GM18505 (cell line): ENCODE results near the gene HDAC5.
"Not testable (repeated sequence)": the region's sequence is repeated elsewhere in the genome, so short reads cannot be mapped to it uniquely, and the experiment has no call there.

ENCODE experiments used
- ATAC-seq: cut with Tn5 transposase; IDR thresholded peaks from one replicate; pipeline ENCODE4 v1.9.1; 2021; ENCODE audit not compliant: unreplicated experiment
- POLR2A ChIP-seq: IDR thresholded peaks from 4 replicates; pipeline ENCODE4 v1.6.1; 2011; ENCODE audit warnings: borderline replicate concordance; ENCODE audit not compliant: insufficient read depth, insufficient read length; ENCODE audit errors: extremely low read depth

Gene HDAC5

GRCh38 chr17:44146375-44147346 is 23.2 kb upstream of the HDAC5 start:
- no peak for TF ChIP-seq POLR2A
- ATAC-seq, result no peak

GRCh38 chr17:44144966-44145739 is 21.7 kb upstream of the HDAC5 start:
- ATAC-seq, result no peak
- no peak for TF ChIP-seq POLR2A

- ATAC-seq, result not testable (repeated sequence)
Observed at GRCh38 chr17:44143921-44144320, 20.5 kb upstream of the HDAC5 start.

- no peak for TF ChIP-seq POLR2A
- no peak for ATAC-seq
Observed at GRCh38 chr17:44137891-44138709, 14.7 kb upstream of the HDAC5 start.

GRCh38 chr17:44134752-44135568 is 11.5 kb upstream of the HDAC5 start:
- no peak for TF ChIP-seq POLR2A
- no peak for ATAC-seq

GRCh38 chr17:44133918-44134476 is 10.6 kb upstream of the HDAC5 start:
- no peak for ATAC-seq

GRCh38 chr17:44132275-44132821 is 8.9 kb upstream of the HDAC5 start:
- no peak for TF ChIP-seq POLR2A
- no peak for ATAC-seq

More at GRCh38 chr17:44133918-44134476, 10.6 kb upstream of the HDAC5 start:
- no peak for TF ChIP-seq POLR2A

GRCh38 chr17:44131372-44131771 is 7.9 kb upstream of the HDAC5 start:
- not testable (repeated sequence) for ATAC-seq

GRCh38 chr17:44130693-44131349 is 7.4 kb upstream of the HDAC5 start:
- TF ChIP-seq POLR2A, result no peak
- ATAC-seq, result no peak

- no peak for ATAC-seq
- no peak for TF ChIP-seq POLR2A
Observed at GRCh38 chr17:44128383-44128782, 4.9 kb upstream of the HDAC5 start.

GRCh38 chr17:44124118-44124438 is 637 bp upstream of the HDAC5 start:
- no peak for ATAC-seq
- no peak for TF ChIP-seq POLR2A
